Thyroid gland (tissue), 4 donors: ENCODE results near the gene UNC13C.

Experiments used
- POLR2A ChIP-seq, 2 donors: fragments of 450-650 bp; IDR thresholded peaks; one replicate each; pipeline ENCODE4 v1.6.1; 2017; ENCODE audit warnings: antibody characterized with exemption in 2 of 2, mild to moderate bottlenecking in 2 of 2, moderate library complexity in 1 of 2
- TF ChIP-seq, protein P1 (sequence below), 6 experiments: fragments of 200-600 bp in 3 of 6; fragments of 450-650 bp in 3 of 6; sonication (generic) in 3 of 6; IDR thresholded peaks; one replicate each; pipeline ENCODE4 v1.5.1; 2016 to 2019; ENCODE audit warnings: antibody characterized with exemption in 6 of 6, mild to moderate bottlenecking in 2 of 6, inconsistent platforms in 1 of 6, moderate library complexity in 1 of 6

DNA sequence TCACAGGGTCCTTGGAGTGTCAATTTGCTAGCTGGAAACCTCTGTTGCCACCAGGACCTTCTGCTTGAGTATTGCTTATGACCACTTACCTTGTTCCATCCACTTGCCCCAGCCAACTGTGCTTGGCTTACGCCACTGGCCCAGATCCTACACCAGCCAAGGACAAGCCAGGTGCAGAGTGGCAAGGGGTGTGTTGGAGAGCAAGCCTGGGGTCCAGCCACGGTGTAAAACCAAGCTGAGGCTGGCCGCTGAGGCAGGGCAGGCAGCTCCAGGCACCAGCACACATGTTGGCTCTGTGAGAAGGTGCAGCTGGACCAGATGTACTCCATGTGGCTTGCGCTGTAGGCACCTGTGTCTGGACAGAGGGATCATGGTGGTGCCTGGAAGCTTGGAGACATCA lies 248.2 kb downstream of the UNC13C start:
- TF ChIP-seq, protein P1, sequence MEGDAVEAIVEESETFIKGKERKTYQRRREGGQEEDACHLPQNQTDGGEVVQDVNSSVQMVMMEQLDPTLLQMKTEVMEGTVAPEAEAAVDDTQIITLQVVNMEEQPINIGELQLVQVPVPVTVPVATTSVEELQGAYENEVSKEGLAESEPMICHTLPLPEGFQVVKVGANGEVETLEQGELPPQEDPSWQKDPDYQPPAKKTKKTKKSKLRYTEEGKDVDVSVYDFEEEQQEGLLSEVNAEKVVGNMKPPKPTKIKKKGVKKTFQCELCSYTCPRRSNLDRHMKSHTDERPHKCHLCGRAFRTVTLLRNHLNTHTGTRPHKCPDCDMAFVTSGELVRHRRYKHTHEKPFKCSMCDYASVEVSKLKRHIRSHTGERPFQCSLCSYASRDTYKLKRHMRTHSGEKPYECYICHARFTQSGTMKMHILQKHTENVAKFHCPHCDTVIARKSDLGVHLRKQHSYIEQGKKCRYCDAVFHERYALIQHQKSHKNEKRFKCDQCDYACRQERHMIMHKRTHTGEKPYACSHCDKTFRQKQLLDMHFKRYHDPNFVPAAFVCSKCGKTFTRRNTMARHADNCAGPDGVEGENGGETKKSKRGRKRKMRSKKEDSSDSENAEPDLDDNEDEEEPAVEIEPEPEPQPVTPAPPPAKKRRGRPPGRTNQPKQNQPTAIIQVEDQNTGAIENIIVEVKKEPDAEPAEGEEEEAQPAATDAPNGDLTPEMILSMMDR (IDR thresholded peaks at IDR 0.05): no peak
- TF ChIP-seq POLR2A (IDR thresholded peaks at IDR 0.05): no peak
